Measurements from ENCODE around the gene NRCAM. TPM values are rescaled to one million over a fixed set of nuclear protein-coding genes. Genes with fewer than 3 reads are reported as not detected.

Gene NRCAM
- total and polyA plus RNA-seq, 2 donors (not counting 1 experiment from before 2014, with no cell fraction given) = 0.75 to 4.6 TPM

DNA sequence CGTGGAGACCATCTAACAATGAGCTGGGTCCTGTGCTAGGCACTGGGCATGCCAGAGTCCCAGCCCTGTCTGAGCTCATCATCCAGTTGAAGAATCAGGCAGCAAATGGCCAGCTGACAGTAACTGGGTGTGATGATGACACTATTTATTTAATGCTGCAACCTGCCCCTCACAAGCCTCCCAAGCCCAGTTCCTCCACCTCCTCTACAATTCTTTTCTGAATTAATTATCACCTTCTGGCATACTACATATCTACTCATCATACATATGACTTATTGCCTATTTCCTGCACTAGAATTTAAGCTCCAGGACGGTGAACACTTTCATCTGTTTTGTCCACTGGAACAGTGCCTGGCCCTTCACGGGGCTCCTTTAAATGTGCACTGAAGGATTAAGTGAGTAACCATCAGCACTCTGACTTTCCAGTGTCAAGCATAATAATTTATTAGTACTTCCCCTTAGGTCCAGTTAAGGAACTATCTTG, 229.4 kb downstream of the NRCAM start:
- DNase-seq = no peak
- Histone ChIP-seq H3K9ac (ENCODE audit: low read length) (no peak overlapping the region), H3K79me2 (ENCODE audit: control insufficient read depth, insufficient read depth, low read length) (no peaks in the 10 kb centered on the region), H3K36me3 (replicated peaks in 1 of 2; ENCODE audit: control extremely low read depth in 1 of 2, control insufficient read depth in 1 of 2, extremely low read depth in 1 of 2, insufficient read depth in 2 of 2, low read length in 1 of 2) (no peaks in the 10 kb centered on the region), H3K4me3 (ENCODE audit: control extremely low read depth in 1 of 5, extremely low read depth in 1 of 5, insufficient read depth in 1 of 5, low read depth in 2 of 5, low read length in 4 of 5) (no peak overlapping the region), H3K27ac (ENCODE audit: low read length in 2 of 2) (no peak overlapping the region), H4K20me1 (ENCODE audit: control insufficient read depth, insufficient read depth, low read length, poor library complexity, severe bottlenecking) (no peaks in the 10 kb centered on the region), H3K9me3 (ENCODE audit: control extremely low read depth in 1 of 3, control insufficient read depth in 2 of 3, insufficient read depth in 1 of 3, low read length in 2 of 3) (no peaks in the 10 kb centered on the region), H2AFZ (ENCODE audit: insufficient read depth, low read depth, low read length, poor library complexity, severe bottlenecking) (no peak overlapping the region), H3K4me1 (ENCODE audit: control insufficient read depth in 2 of 2, insufficient read depth in 2 of 2, low read length in 2 of 2) (no peaks in the 10 kb centered on the region), H3K27me3 (replicated peaks in 1 of 4; ENCODE audit: control extremely low read depth in 1 of 4, control insufficient read depth in 3 of 4, insufficient read depth in 4 of 4, low read length in 3 of 4) (peaks cover 0 to 2% (median 0%) of the 10 kb centered on the region in 4 experiments), H3K4me2 (replicated peaks; ENCODE audit: low read depth, low read length, poor library complexity, severe bottlenecking) (no peak overlapping the region)
- CTCF ChIA-PET = no interaction called here
- POLR2A ChIA-PET = no interaction called here
- H3K9me3 Mint-ChIP-seq (ENCODE audit: insufficient read depth) = no peaks in the 10 kb centered on the region
- no peak overlapping the region for H3K4me3 Mint-ChIP-seq
- no peak for TF ChIP-seq EZH2 (IDR thresholded peaks at IDR 0.05; ENCODE audit: borderline replicate concordance, insufficient read depth, low read depth, low read length, poor library complexity, severe bottlenecking)
- TF ChIP-seq, protein P1, sequence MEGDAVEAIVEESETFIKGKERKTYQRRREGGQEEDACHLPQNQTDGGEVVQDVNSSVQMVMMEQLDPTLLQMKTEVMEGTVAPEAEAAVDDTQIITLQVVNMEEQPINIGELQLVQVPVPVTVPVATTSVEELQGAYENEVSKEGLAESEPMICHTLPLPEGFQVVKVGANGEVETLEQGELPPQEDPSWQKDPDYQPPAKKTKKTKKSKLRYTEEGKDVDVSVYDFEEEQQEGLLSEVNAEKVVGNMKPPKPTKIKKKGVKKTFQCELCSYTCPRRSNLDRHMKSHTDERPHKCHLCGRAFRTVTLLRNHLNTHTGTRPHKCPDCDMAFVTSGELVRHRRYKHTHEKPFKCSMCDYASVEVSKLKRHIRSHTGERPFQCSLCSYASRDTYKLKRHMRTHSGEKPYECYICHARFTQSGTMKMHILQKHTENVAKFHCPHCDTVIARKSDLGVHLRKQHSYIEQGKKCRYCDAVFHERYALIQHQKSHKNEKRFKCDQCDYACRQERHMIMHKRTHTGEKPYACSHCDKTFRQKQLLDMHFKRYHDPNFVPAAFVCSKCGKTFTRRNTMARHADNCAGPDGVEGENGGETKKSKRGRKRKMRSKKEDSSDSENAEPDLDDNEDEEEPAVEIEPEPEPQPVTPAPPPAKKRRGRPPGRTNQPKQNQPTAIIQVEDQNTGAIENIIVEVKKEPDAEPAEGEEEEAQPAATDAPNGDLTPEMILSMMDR (IDR thresholded peaks at IDR 0.05) = no peak
- H3K4me1 Mint-ChIP-seq = no peaks in the 10 kb centered on the region
- H3K27me3 Mint-ChIP-seq = peaks cover 3% of the 10 kb centered on the region
- no CpG with 5 or more reads among the region's 3 CpGs for whole genome bisulfite sequencing (ENCODE audit: insufficient coverage)
- intact Hi-C loops (cut with micrococcal nuclease) = no loop called here
- H3K27ac Mint-ChIP-seq = no peak overlapping the region
- ATAC-seq (ENCODE audit: low read depth) = no peak

DNA sequence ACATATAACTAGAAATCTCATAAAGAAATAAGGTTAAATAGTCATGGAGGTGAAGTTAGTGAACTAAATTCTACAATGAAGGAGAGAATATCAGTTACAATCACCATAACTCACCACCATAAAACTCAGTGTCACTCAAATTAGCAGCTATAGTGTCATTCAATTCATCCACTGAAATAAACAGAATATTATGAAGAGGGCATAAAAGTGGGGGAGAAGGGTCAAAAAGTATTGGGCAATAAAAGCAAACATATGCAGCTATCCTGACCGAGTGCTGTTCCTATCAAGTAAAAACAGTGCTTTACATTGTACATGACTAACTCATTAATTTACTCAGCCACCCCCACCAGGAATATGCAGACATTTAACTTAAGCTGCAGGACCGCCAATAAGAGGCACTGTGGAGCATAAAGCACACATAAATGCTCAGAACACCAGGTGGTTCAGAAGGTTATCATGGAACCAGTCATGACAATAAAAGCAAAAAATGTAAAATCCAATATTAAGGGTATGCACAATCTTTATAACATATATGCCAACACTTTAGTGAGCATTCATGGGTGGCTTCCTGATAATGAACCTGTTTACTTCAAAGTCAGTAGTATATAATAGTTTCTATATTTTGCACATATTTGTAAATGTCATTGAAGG, 230.6 kb downstream of the NRCAM start:
- no peak for TF ChIP-seq EZH2 (IDR thresholded peaks at IDR 0.05; ENCODE audit: borderline replicate concordance, insufficient read depth, low read depth, low read length, poor library complexity, severe bottlenecking)
- TF ChIP-seq, protein P1 (IDR thresholded peaks at IDR 0.05) = no peak
- Histone ChIP-seq H3K4me2 (replicated peaks; ENCODE audit: low read depth, low read length, poor library complexity, severe bottlenecking) (no peak overlapping the region), H3K79me2 (ENCODE audit: control insufficient read depth, insufficient read depth, low read length) (no peaks in the 10 kb centered on the region), H3K9me3 (ENCODE audit: control extremely low read depth in 1 of 3, control insufficient read depth in 2 of 3, insufficient read depth in 1 of 3, low read length in 2 of 3) (no peaks in the 10 kb centered on the region), H3K4me3 (ENCODE audit: control extremely low read depth in 1 of 5, extremely low read depth in 1 of 5, insufficient read depth in 1 of 5, low read depth in 2 of 5, low read length in 4 of 5) (no peak overlapping the region), H3K36me3 (replicated peaks in 1 of 2; ENCODE audit: control extremely low read depth in 1 of 2, control insufficient read depth in 1 of 2, extremely low read depth in 1 of 2, insufficient read depth in 2 of 2, low read length in 1 of 2) (no peaks in the 10 kb centered on the region), H3K27me3 (replicated peaks in 1 of 4; ENCODE audit: control extremely low read depth in 1 of 4, control insufficient read depth in 3 of 4, insufficient read depth in 4 of 4, low read length in 3 of 4) (peaks cover 0 to 2% (median 0%) of the 10 kb centered on the region in 4 experiments), H3K4me1 (ENCODE audit: control insufficient read depth in 2 of 2, insufficient read depth in 2 of 2, low read length in 2 of 2) (no peaks in the 10 kb centered on the region), H2AFZ (ENCODE audit: insufficient read depth, low read depth, low read length, poor library complexity, severe bottlenecking) (no peak overlapping the region), H3K9ac (ENCODE audit: low read length) (no peak overlapping the region), H4K20me1 (ENCODE audit: control insufficient read depth, insufficient read depth, low read length, poor library complexity, severe bottlenecking) (no peaks in the 10 kb centered on the region), H3K27ac (ENCODE audit: low read length in 2 of 2) (no peak overlapping the region)
- no peak for DNase-seq
- ATAC-seq (ENCODE audit: low read depth) = no peak
- POLR2A ChIA-PET = no interaction called here
- intact Hi-C loops (cut with micrococcal nuclease) = no loop called here
- CTCF ChIA-PET = no interaction called here
- Mint-ChIP-seq H3K4me3 (no peak overlapping the region), H3K27ac (no peak overlapping the region), H3K27me3 (peaks cover 5% of the 10 kb centered on the region), H3K9me3 (ENCODE audit: insufficient read depth) (no peaks in the 10 kb centered on the region), H3K4me1 (no peaks in the 10 kb centered on the region)
- WGBS (ENCODE audit: insufficient coverage) = 100% methylated on average over 1 of the region's 2 CpGs

All from B cell (primary cell).